HG02798 (cell line): ENCODE data around the gene LILRB1.
"Not testable (repeated sequence)": the region's sequence is repeated elsewhere in the genome, so short reads cannot be mapped to it uniquely, and the experiment has no call there.

Experiments
- ATAC-seq: cut with Tn5 transposase; IDR thresholded peaks from one replicate; pipeline ENCODE4 v1.9.1; 2021; ENCODE audit warnings: mild to moderate bottlenecking; ENCODE audit not compliant: unreplicated experiment, poor library complexity

LILRB1 gene

DNA sequence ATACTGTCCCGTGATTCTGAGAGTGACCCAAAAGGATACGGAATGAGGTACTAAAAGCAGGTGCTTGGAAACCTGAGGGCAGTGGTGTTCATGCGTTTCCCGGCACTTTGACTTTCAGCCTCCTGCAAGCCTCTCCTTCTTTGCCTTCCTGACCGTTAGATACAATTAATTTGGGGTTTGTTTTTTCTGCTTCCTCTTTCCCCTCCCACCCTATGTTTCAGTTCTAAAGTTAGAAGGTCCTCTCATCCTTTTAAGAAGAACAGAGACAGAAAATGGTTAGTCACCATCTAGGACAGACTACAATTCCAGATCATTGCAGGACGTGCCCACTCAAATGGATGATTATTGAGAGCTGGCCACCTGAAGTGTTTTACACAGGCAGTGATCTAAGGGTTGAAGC lies 30.7 kb downstream of the LILRB1 start:
- no peak for ATAC-seq

DNA sequence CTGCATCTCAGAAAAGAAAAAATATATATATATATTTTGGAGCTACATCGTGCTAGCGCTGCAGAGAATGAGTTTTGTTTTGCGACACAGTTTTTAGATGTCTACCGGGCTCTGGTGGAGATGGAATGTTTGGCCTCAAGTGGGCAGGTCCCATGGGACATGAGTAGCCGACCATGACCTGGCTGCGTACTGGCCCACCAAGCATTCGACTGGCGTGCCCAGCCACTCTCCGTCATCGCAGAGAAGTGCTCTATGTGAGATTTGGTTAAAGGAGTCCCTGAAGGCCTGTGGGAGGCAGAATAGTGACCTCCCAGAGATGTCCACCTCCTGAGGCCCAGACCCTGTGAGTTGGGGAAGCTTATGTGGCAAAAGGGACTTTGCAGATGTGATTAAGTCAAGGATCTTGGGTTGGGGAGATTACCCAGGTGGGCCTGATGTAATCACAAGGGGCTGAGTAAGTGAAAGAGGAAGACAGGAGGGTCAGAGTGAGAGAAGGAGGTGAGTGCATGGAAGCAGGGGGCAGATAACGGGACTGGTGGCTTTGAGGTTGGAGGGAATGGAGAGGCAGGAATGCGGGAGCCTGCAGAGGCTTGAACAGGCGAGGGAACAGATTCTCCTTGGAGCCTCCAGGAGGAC lies 31.7 kb downstream of the LILRB1 start:
- no peak for ATAC-seq

DNA sequence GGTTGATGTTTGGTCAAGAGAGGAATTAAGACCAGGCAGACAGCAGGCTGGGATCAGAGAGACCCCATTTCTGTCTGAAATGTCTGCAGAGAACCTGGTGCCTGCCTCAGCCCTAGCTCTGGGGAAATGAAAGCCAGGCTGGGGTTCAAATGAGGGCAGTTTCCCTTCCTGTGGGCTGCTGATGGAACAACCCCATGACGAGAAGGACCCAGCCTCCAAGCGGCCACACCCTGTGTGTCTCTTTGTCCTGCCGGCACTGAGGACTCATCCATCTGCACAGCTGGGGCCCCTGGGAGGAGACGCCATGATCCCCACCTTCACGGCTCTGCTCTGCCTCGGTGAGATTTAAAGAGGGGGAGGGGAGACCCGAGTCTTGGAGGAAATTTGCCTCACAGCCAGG lies 32.4 kb downstream of the LILRB1 start, which contains the start of gene LILRB4:
Gene LILRB4, plus strand, starts transcription at position 256 of the 400 bp plus-strand sequence. Its CDS starts 49 bp downstream, at position 305.
- ATAC-seq: no peak

DNA sequence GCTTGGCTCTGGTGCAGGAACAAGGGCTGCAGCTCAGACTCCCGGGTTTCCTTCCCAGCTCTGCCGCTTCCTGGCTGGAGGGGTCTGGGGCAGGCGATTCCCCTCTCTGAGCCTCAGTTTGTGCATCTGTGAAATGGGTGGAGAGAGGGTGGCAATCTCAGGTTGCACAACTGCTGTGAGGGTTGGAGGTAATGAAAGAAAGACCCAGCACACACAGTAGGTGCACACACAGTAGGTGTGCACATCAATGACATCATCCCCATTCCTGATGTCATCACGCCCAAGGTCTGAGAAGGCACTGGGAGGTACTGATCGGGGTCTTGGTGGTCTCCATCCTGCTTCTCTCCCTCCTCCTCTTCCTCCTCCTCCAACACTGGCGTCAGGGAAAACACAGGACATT lies 35.2 kb downstream of the LILRB1 start:
- ATAC-seq: no peak

DNA sequence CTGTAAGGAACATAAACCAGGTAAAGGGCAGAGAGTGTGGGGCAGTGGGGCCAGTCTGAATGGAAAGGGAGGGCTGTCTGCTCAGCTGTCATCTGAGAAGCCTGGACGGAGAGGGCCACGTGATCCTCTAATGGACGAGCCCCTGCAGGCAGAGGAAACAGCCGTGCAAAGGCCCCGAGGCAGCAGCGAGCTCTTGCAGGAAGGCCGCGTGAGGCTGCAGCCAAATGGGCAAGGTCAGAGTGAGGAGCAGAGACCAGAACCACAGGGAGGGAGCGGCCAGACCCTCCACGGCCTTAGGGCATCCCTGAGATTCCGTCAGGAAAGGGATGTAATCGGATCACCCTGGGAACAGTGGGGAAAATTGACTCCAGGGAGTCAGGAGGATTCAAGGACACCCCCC lies 36.9 kb downstream of the LILRB1 start:
- no peak for ATAC-seq

DNA sequence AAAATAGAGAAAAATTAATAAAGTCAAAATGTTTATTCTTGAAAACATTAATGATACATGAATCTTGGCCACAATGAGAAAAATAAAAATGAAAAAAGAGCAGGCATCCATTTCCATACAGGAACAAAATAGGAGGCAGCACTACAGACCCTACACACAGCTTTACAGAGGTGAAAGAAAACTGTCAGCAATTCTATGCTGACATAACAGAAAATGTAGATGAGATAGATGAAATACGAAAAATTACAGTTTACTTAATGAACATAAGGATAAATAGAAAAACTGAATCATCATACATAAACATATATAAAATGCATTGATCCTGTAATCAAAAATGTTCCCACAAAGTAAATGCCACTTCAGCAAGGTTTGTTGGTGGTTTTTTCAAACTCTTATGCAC lies 38.1 kb downstream of the LILRB1 start:
- no peak for ATAC-seq

DNA sequence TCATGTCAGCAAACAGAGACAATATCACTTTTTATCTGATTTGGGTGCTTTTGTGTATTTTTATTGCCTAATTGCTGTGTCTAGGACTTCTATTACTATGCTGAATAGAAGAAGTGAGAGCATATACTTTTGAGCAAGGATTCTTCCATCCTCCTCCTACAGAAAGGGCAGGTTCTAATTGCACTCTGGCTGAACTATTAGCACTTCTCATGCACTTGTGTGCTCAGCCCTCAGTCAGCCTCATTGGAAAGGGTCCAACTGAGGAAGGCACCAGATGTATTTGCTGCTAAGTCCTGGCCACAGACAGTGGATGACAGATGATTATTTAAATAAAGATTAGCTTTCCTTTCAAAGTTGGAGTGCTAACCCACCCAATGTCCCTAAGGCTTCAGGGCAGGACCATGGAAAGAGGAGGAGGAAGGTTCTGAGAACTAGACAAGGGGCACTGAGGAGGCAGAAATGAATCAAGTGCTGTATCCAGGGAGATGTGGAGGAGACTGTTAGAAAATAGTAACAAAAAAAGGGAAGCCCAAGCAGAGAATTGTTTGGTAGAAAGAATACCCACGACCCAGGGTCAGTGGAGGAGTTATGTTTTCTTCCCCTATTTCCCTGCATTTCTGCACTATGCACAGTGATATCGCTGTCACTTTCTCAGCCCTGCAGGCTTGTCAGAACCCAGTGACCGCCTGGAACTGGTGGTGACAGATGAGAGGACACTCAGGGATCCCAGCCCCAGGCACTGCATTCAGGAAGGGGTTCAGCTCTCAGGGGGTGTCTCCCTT lies 40.5 kb downstream of the LILRB1 start:
- ATAC-seq: no peak

DNA sequence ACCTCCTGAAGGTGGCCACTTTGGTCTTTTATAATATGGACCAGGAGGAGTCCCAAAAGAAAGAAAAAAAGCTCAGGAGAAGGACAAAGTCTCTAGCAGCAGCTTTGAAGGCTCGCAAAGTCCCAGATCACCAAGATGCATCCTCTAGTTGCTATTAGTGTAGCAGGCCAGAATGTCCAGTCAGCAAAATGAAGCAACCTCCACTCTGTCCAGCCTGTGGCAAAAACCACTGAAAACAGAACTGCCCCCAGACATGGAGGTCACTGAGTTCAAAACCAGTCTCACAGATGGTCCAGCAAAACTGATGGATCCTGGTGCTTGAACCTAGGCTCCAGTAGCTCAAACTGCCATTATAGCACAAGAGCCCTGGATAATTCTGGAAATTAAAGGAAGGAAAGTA lies 42.9 kb downstream of the LILRB1 start:
- no peak for ATAC-seq

DNA sequence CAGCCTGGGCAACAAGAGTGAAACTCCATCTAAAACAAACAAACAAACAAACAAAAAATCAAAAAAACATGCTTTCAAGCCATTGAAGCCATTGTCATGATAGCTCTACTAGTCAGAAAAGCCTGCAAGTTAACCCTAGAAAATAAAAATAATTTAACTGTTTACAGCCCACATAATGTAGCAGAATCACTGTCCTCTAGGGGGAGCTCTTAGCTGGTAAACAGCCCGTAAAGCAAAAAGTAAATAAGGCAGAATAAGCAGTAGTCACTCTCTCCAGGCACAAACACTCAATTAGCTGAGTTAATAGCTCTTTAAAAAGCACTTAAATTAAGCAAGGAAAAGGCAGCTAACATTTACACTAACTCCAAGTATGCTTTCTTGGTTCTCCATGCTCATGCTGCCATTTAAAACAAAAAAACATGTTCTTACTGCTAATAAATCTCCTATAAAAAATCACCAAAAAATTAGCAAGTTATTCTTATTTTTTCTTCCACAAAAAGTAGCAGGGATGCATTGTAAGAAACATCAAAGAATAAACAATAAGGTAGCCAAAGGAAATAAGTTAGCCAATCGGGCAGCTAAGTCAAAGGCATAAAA lies 43.8 kb downstream of the LILRB1 start:
- ATAC-seq: no peak

DNA sequence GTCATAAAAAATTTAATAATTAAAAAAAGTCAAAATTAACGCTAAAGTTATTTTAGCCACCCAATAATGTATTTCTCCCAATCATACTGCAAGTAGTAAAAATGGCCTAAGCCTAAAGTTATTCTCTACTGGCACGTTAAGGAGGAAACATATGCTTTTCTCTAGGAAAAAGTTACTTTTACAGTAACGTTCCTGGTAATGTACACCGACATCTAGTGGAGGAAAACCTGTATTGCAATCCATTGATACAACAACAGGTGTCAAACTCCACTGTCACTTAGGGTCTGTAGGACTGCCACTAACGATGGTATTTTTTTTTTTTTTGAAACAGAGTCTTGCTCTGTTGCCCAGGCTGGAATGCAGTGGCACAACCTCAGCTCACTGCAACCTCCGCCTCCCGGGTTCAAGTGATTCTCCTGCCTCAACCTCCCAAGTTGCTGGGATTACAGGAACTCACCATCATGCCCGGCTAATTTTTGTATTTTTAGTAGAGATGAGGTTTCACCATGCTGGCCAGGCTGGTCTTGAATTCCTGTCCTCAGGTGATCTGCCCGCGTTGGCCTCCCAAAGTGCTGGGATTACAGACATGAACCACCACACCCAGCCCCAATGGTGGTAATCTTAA lies 46.0 kb downstream of the LILRB1 start:
- ATAC-seq: not testable (repeated sequence)

DNA sequence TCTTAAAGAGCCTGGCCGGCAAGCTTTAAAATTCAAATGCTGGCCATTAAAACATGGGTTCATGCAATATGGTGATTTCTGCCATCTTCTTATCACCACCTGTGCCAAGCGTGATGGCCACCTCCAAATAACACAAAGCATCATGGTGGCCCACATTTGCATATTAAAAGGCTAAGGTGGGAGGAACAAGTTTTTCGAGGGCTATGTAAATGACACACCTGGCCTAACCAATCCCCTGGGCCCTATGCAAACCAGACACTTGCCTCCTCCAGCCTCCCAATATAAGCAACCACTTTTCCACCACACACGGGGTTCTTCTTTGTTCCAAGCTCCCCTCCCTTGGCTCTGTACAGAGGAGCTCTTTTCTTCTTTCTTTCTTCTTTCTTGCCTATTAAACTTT lies 46.9 kb downstream of the LILRB1 start:
- ATAC-seq: no peak

DNA sequence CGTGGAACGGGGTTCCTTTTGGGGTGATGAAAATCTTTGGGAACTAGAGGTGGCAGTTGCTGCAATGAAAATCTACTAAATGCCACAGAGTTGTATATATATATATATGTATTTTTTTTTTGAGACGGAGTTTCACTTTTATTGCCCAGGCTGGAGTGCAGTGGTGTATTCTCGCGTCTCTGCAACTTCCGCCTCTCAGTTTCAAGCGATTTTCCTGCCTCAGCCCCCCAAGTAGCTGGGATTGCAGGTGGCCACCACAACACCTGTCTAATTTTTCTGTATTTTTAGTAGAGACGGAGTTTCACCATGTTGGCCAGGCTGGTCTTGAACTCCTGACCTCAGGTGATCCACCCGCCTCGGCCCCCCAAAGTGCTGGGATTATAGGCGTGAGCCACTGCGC lies 51.3 kb downstream of the LILRB1 start:
- ATAC-seq: not testable (repeated sequence)

DNA sequence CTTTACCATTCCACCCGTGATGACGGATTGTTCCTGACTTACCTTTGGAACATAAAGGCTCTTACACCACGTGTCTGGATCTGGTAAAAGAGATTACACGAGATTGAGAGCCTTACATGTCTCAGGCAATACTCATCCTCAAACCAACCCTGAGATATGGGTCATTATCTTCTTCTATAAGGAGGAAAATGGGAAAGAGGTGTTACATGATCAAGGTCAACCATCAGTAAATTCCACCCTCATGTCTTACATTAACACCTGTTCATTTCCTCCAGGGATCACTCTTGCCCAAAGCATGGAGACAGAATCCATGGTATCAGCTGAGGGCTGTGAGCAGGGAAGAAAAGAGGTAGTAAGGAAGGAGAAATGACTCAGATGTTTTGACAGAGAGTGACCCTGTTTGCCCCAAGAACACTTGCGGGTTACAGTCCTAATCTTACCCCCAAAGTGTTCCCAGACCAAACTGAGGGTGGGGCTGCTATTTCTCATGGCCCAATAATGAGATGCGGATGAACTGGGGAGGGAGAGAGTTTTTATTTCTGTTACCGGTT lies 52.1 kb downstream of the LILRB1 start:
- ATAC-seq: no peak

DNA sequence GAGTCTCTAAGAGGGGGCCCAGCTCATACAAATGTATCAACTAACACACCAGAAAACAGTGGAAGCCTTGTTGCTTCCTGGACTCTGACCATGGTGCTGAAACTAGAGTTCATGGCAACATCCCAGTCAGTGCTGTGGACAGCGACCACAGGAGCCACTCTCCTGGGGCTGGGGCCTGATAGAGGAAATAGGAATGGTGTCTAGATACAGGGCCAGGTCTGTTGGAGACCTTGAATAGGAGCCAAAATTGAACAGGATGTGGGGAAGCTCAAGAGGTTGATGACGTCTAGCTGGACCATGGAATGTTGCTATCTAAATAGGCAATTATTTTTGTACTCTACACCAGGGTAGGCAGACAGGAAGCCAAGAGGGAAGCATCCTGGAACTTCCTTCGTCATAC lies 54.2 kb downstream of the LILRB1 start:
- no peak for ATAC-seq
